ENCODE data around the gene GPLD1. TPM values are rescaled to one million over a fixed set of nuclear protein-coding genes. Genes with fewer than 3 reads are reported as not detected.

Gene GPLD1
- total and polyA plus RNA-seq, 4 donors: 15.5 to 62.0 (median 22.2) TPM

- no peak overlapping the region for H3K27ac ChIP-seq (ENCODE audit: low read depth in 1 of 2, low read length in 2 of 2)
- no peak for TF ChIP-seq ZBTB33 (IDR thresholded peaks at IDR 0.05)
- no peak for TF ChIP-seq SP1 (IDR thresholded peaks at IDR 0.05)
- no peak for TF ChIP-seq FOXA2 (IDR thresholded peaks at IDR 0.05)
- TF ChIP-seq FOXA1 (IDR thresholded peaks at IDR 0.05): no peak
- no peak for TF ChIP-seq EGR1 (IDR thresholded peaks at IDR 0.05; ENCODE audit: low read depth in 2 of 2)
- TF ChIP-seq NR2F2 (IDR thresholded peaks at IDR 0.05): no peak
- TF ChIP-seq RAD21 (IDR thresholded peaks at IDR 0.05): no peak
- TF ChIP-seq MAX (IDR thresholded peaks at IDR 0.05): no peak
- TF ChIP-seq YY1 (IDR thresholded peaks at IDR 0.05): no peak
- no peak for TF ChIP-seq HNF4A (conservative IDR thresholded peaks at IDR 0.05)
- no peak for TF ChIP-seq TAF1 (conservative IDR thresholded peaks at IDR 0.05)
- no peak for TF ChIP-seq JUND (IDR thresholded peaks at IDR 0.05)
- no peak for TF ChIP-seq HNF4G (IDR thresholded peaks at IDR 0.05)
- TF ChIP-seq GABPA (IDR thresholded peaks at IDR 0.05 in 1 of 2, conservative IDR thresholded peaks at IDR 0.05 in 1 of 2): no peak
- TF ChIP-seq RXRA (IDR thresholded peaks at IDR 0.05): no peak
- 76% methylated on average over 10 of the region's 10 CpGs for WGBS
- H3K4me1 ChIP-seq (ENCODE audit: control insufficient read depth in 4 of 4, insufficient read depth in 4 of 4, low read length in 3 of 4): no peaks in the 10 kb centered on the region
- no peaks in the 10 kb centered on the region for H3K9me3 ChIP-seq (ENCODE audit: control insufficient read depth in 4 of 4, low read length in 3 of 4)
- H3K4me3 ChIP-seq (ENCODE audit: low read depth in 1 of 3, low read length in 3 of 3): no peak overlapping the region
- H3K9ac ChIP-seq (ENCODE audit: low read depth in 1 of 2, low read length in 2 of 2): no peak overlapping the region
- peaks cover 6 to 69% (median 64%) of the 10 kb centered on the region in 4 donors for H3K36me3 ChIP-seq (ENCODE audit: control insufficient read depth in 4 of 4, insufficient read depth in 3 of 4, low read depth in 1 of 4, low read length in 3 of 4)
- no peaks in the 10 kb centered on the region for H3K27me3 ChIP-seq (ENCODE audit: control insufficient read depth in 4 of 4, insufficient read depth in 4 of 4, low read length in 3 of 4)
- no peak for DNase-seq (ENCODE audit: low spot score)
These were observed 62.5 kb downstream of the GPLD1 start for GRCh38 chr6:24426729-24427446.

GRCh38 chr6:24425091-24425490, 64.3 kb downstream of the GPLD1 start:
- DNase-seq (ENCODE audit: low spot score): no peak
- Histone ChIP-seq H3K36me3 (ENCODE audit: control insufficient read depth in 4 of 4, insufficient read depth in 3 of 4, low read depth in 1 of 4, low read length in 3 of 4) (peaks cover 6 to 81% (median 68%) of the 10 kb centered on the region in 4 donors), H3K9me3 (ENCODE audit: control insufficient read depth in 4 of 4, low read length in 3 of 4) (no peaks in the 10 kb centered on the region), H3K4me3 (ENCODE audit: low read depth in 1 of 3, low read length in 3 of 3) (no peak overlapping the region), H3K9ac (ENCODE audit: low read depth in 1 of 2, low read length in 2 of 2) (no peak overlapping the region), H3K27me3 (ENCODE audit: control insufficient read depth in 4 of 4, insufficient read depth in 4 of 4, low read length in 3 of 4) (no peaks in the 10 kb centered on the region), H3K4me1 (ENCODE audit: control insufficient read depth in 4 of 4, insufficient read depth in 4 of 4, low read length in 3 of 4) (no peaks in the 10 kb centered on the region), H3K27ac (ENCODE audit: low read depth in 1 of 2, low read length in 2 of 2) (no peak overlapping the region)
- 87% methylated on average over 2 of the region's 2 CpGs for WGBS
- TF ChIP-seq NR2F2 (IDR thresholded peaks at IDR 0.05): no peak
- no peak for TF ChIP-seq ATF3 (IDR thresholded peaks at IDR 0.05)
- TF ChIP-seq RAD21 (IDR thresholded peaks at IDR 0.05): no peak
- TF ChIP-seq TAF1 (conservative IDR thresholded peaks at IDR 0.05): no peak
- TF ChIP-seq EGR1 (IDR thresholded peaks at IDR 0.05; ENCODE audit: low read depth in 2 of 2): no peak
- no peak for TF ChIP-seq REST (IDR thresholded peaks at IDR 0.05)
- no peak for TF ChIP-seq YY1 (IDR thresholded peaks at IDR 0.05)
- no peak for TF ChIP-seq HNF4G (IDR thresholded peaks at IDR 0.05)
- no peak for TF ChIP-seq HNF4A (conservative IDR thresholded peaks at IDR 0.05)
- TF ChIP-seq ZBTB33 (IDR thresholded peaks at IDR 0.05): no peak
- no peak for TF ChIP-seq CTCF (IDR thresholded peaks at IDR 0.05; ENCODE audit: low read depth, low read length, missing input control)
